Smooth muscle cell (in vitro differentiated cells): ENCODE measurements around the gene DPEP1. TPM values are rescaled to one million over a fixed set of nuclear protein-coding genes. Genes with fewer than 3 reads are reported as not detected.

Source experiments
- DNase-seq: peaks from one replicate; lab custom pipeline; 2025; ENCODE audit not compliant: unreplicated experiment; lab: John Stamatoyannopoulos, UW
- H2AFZ ChIP-seq: fragments of 200-600 bp; sonication (generic); 2 replicates; pipeline ENCODE4 v1.6.0; 2016; ENCODE audit warnings: antibody characterized with exemption, low read depth, mild to moderate bottlenecking
- H3F3A ChIP-seq: fragments of 200-600 bp; sonication (generic); 2 replicates; pipeline ENCODE4 v1.6.0; 2017; ENCODE audit warnings: antibody characterized with exemption, low read depth
- H3K27ac ChIP-seq: fragments of 200-600 bp; sonication (generic); 2 replicates; pipeline ENCODE4 v1.5.1; 2016; ENCODE audit warnings: low read depth, mild to moderate bottlenecking
- H3K27me3 ChIP-seq: fragments of 200-600 bp; sonication (generic); 2 replicates; pipeline ENCODE4 v1.6.1; 2016; ENCODE audit warnings: low read depth, mild to moderate bottlenecking
- H3K36me3 ChIP-seq: fragments of 200-600 bp; sonication (generic); 2 replicates; pipeline ENCODE4 v1.5.1; 2016; ENCODE audit warnings: low read depth
- H3K4me1 ChIP-seq: fragments of 200-600 bp; sonication (generic); 2 replicates; pipeline ENCODE4 v1.5.1; 2016; ENCODE audit warnings: low read depth
- H3K4me2 ChIP-seq: fragments of 200-600 bp; sonication (generic); 2 replicates; pipeline ENCODE4 v1.6.0; 2016; ENCODE audit warnings: mild to moderate bottlenecking
- H3K4me3 ChIP-seq: fragments of 200-600 bp; sonication (generic); 2 replicates; pipeline ENCODE4 v1.5.1; 2016; ENCODE audit warnings: mild to moderate bottlenecking
- H3K79me2 ChIP-seq: fragments of 200-600 bp; sonication (generic); 2 replicates; pipeline ENCODE4 v1.6.0; 2016; ENCODE audit warnings: low read depth, mild to moderate bottlenecking
- H3K9ac ChIP-seq: fragments of 200-600 bp; sonication (generic); 2 replicates; pipeline ENCODE4 v1.6.0; 2016; ENCODE audit warnings: low read depth
- H3K9me3 ChIP-seq: fragments of 200-600 bp; sonication (generic); replicated peaks from 2 replicates; pipeline ENCODE4 v1.5.1; 2016; ENCODE audit warnings: low read depth
- H4K20me1 ChIP-seq: fragments of 200-600 bp; sonication (generic); 2 replicates; pipeline ENCODE4 v1.6.0; 2016; ENCODE audit warnings: low read depth
- WGBS: methylation state at CpG from one replicate; pipeline ENCODE4 v1.1.7; 2016; ENCODE audit warnings: low lambda C conversion rate; 5-methylcytosine and 5-hydroxymethylcytosine counted together
- polyA plus RNA-seq: library from polyadenylated mRNA; unstranded; fragments of >200 nt; fragmentation: Nextera tagmentation; extraction: Ambion mirVana; gene quantifications from 2 replicates; pipeline ENCODE4 v1.2.1, GENCODE V29; 2016
- total RNA-seq: library from RNA; depleted of rRNA; stranded (reverse); fragments of >200 nt; gene quantifications from 2 replicates; pipeline ENCODE4 v1.2.3, GENCODE V29; 2014
- TF ChIP-seq, protein P1 (sequence below): fragments of 200-600 bp; sonication (generic); IDR thresholded peaks from 2 replicates; pipeline ENCODE4 v1.5.1; 2017; ENCODE audit warnings: borderline replicate concordance, mild to moderate bottlenecking, antibody characterized with exemption; ENCODE audit not compliant: insufficient read depth, poor library complexity, severe bottlenecking

The DPEP1 gene
- total and polyA plus RNA-seq, 2 experiments from 2014 or later, result not detected

DNA sequence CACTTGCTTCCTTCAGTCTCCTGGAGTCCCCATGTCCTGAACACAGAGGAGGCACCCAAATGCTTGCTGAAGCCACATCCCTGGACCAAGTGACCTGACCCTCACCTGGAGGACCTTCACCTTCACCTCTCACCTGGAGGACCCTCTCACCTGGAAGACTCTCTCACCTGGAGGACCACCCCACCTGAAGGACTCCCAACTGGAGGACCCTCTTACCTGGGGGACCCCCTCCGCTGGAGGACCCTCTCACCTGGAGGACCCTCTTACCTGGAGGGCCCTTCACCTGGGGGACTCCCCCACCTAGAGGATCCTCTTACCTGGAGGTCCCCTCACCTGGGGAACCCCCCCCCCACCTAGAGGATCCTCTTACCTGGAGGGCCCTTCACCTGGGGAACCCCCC lies 72.5 kb downstream of the DPEP1 start:
- 100% methylated on average over 1 of the region's 1 CpG for WGBS
- Histone ChIP-seq H4K20me1 (no peaks in the 10 kb centered on the region), H3K9ac (no peak overlapping the region), H3F3A (no peaks in the 10 kb centered on the region), H3K4me3 (no peak overlapping the region), H3K4me2 (no peak overlapping the region), H3K27ac (no peak overlapping the region), H3K9me3 (no peaks in the 10 kb centered on the region), H3K79me2 (peaks cover 19% of the 10 kb centered on the region), H3K36me3 (no peaks in the 10 kb centered on the region), H2AFZ (no peak overlapping the region), H3K4me1 (peaks cover 8% of the 10 kb centered on the region), H3K27me3 (no peaks in the 10 kb centered on the region)
- DNase-seq, result no peak
- TF ChIP-seq, protein P1, sequence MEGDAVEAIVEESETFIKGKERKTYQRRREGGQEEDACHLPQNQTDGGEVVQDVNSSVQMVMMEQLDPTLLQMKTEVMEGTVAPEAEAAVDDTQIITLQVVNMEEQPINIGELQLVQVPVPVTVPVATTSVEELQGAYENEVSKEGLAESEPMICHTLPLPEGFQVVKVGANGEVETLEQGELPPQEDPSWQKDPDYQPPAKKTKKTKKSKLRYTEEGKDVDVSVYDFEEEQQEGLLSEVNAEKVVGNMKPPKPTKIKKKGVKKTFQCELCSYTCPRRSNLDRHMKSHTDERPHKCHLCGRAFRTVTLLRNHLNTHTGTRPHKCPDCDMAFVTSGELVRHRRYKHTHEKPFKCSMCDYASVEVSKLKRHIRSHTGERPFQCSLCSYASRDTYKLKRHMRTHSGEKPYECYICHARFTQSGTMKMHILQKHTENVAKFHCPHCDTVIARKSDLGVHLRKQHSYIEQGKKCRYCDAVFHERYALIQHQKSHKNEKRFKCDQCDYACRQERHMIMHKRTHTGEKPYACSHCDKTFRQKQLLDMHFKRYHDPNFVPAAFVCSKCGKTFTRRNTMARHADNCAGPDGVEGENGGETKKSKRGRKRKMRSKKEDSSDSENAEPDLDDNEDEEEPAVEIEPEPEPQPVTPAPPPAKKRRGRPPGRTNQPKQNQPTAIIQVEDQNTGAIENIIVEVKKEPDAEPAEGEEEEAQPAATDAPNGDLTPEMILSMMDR, result no peak

DNA sequence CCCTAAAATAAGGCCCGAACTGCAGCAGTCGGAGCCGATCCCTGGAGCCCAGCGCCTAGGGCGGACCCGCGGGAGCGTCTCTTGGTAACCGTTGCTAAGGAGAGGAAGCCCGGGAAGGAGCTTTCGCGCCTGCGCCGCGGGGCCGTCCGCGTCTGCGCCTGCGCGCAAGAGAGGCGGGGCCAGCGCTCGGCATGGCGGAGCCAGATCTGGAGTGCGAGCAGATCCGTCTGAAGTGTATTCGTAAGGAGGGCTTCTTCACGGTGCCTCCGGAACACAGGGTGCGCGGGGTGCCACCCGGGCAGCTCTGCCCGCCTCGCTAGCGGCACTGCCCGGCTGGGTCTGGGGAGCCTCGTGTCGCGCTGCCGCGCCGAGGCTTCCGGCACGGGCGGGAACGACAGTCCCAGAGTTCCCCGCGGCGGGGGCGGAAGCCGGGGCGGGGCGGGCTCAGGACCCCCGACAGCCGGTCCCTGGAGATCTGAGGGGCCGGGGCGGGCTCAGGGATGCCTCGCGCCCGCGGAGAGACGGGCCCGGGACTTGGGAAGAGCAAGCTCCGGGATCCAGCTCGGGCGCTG lies 73.2 kb downstream of the DPEP1 start, which contains the start of gene CDK10:
TSS of gene CDK10 (plus strand) at position 170 of the 572 bp plus-strand sequence. CDS start at position 192, 22 bp downstream.
- Histone ChIP-seq H3K4me2 (peak within 1 kb of the TSS; percentile 98), H3K36me3 (no peaks in the 10 kb centered on the region), H2AFZ (peak within 1 kb of the TSS; percentile 96), H3K4me3 (peak within 1 kb of the TSS; percentile 92), H4K20me1 (no peaks in the 10 kb centered on the region), H3K27me3 (no peaks in the 10 kb centered on the region), H3K79me2 (peaks cover 19% of the 10 kb centered on the region), H3K9me3 (no peaks in the 10 kb centered on the region), H3F3A (no peaks in the 10 kb centered on the region), H3K9ac (peak within 1 kb of the TSS; percentile 71), H3K4me1 (peaks cover 8% of the 10 kb centered on the region), H3K27ac (peak within 1 kb of the TSS; percentile 78)
- peak; percentile 87 for DNase-seq
- WGBS, result 3% methylated on average over 59 of the region's 67 CpGs
- TF ChIP-seq, protein P1, result no peak

DNA sequence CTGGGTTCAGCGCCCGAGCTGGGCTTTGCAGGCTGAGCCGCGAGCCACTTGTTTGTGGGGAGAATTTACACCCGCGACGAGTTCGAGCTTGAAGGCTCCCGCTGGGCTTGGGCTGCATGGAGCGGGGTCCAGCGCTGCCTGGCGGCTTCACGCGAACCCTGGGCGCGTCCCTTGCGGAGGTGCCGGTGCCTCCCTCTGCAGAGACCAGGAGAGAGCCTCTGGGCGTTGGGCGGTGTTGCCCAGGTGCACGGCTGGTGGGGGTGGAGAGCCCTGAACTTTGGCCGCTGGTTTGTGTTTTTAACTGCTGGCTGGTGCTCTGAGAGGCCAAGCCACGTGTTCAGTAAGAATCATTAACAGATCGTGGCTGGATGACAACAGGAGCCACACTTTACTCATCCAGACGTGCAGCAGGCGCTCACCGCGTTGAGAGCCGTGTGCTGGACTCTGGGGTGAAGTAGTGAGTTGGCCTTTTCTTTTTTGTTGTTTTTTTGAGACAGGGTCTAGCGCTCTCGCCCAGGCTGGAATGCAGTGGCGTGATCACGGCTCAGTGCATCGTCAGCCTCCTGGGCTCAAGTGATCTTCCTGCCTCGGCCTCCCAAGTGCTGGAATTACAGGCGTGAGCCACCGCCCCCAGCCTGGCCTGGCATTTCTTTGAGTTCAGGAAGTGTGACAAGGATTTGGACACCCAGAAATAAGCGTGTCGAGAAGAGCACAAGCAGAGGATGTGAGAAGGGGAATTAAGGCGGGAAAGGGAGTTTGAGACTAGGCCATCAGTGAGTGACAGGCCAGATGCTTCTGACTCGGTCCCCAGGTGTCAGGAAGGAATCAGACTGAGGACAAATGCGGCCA lies 73.9 kb downstream of the DPEP1 start:
- Histone ChIP-seq H3K9ac (peak overlapping the region; percentile 71), H3K4me3 (peak overlapping the region; percentile 92), H3K4me1 (peaks cover 8% of the 10 kb centered on the region), H3K9me3 (no peaks in the 10 kb centered on the region), H3K27ac (peak overlapping the region; percentile 78), H3K36me3 (no peaks in the 10 kb centered on the region), H3K4me2 (peak overlapping the region; percentile 98), H3F3A (no peaks in the 10 kb centered on the region), H3K27me3 (no peaks in the 10 kb centered on the region), H3K79me2 (peaks cover 19% of the 10 kb centered on the region), H2AFZ (no peak overlapping the region), H4K20me1 (no peaks in the 10 kb centered on the region)
- 22% methylated on average over 42 of the region's 42 CpGs for WGBS
- DNase-seq, result peak; percentile 59
- TF ChIP-seq, protein P1, result no peak

Other genes with a start within 250 kb of the DPEP1 start
- 31.5 and 43.2 TPM in 2 replicates for gene ANKRD11, start 123.1 kb upstream of the DPEP1 start, total RNA-seq
- gene ANKRD11, start 123.1 kb upstream of the DPEP1 start, polyA plus RNA-seq, result 105 and 118 TPM in 2 replicates
- gene SPG7, start 105.2 kb upstream of the DPEP1 start, total RNA-seq, result 49.3 and 94.6 TPM in 2 replicates
- gene SPG7, start 105.2 kb upstream of the DPEP1 start, polyA plus RNA-seq, result 61.4 and 75.4 TPM in 2 replicates
- 3,317 and 3,917 TPM in 2 replicates for gene RPL13, start 53.0 kb upstream of the DPEP1 start, total RNA-seq
- 1,063 and 1,144 TPM in 2 replicates for gene RPL13, start 53.0 kb upstream of the DPEP1 start, polyA plus RNA-seq
- 0.58 TPM in 1 of 2 replicates, not detected in the other for gene CPNE7, start 37.9 kb upstream of the DPEP1 start, total RNA-seq
- 0.14 and 0.43 TPM in 2 replicates for gene CPNE7, start 37.9 kb upstream of the DPEP1 start, polyA plus RNA-seq
- gene CHMP1A, start 44.1 kb downstream of the DPEP1 start, total RNA-seq, result 40.0 and 40.2 TPM in 2 replicates
- gene CHMP1A, start 44.1 kb downstream of the DPEP1 start, polyA plus RNA-seq, result 68.4 and 79.4 TPM in 2 replicates
- gene SPATA33, start 44.2 kb downstream of the DPEP1 start, total RNA-seq, result 4.0 TPM in 2 replicates
- 8.1 and 10.4 TPM in 2 replicates for gene SPATA33, start 44.2 kb downstream of the DPEP1 start, polyA plus RNA-seq
- gene CDK10, start 73.0 kb downstream of the DPEP1 start, total RNA-seq, result 22.2 and 24.4 TPM in 2 replicates
- gene CDK10, start 73.0 kb downstream of the DPEP1 start, polyA plus RNA-seq, result 77.0 and 84.9 TPM in 2 replicates
- gene SPATA2L, start 88.1 kb downstream of the DPEP1 start, total RNA-seq, result 7.8 and 10.2 TPM in 2 replicates
- 14.1 and 16.5 TPM in 2 replicates for gene SPATA2L, start 88.1 kb downstream of the DPEP1 start, polyA plus RNA-seq
- 6.7 and 10.6 TPM in 2 replicates for gene VPS9D1, start 107.3 kb downstream of the DPEP1 start, total RNA-seq
- gene VPS9D1, start 107.3 kb downstream of the DPEP1 start, polyA plus RNA-seq, result 13.0 and 15.7 TPM in 2 replicates
- 5.3 and 8.0 TPM in 2 replicates for gene ZNF276, start 107.9 kb downstream of the DPEP1 start, total RNA-seq
- gene ZNF276, start 107.9 kb downstream of the DPEP1 start, polyA plus RNA-seq, result 11.0 and 11.7 TPM in 2 replicates
- gene FANCA, start 203.0 kb downstream of the DPEP1 start, total RNA-seq, result 6.0 and 17.7 TPM in 2 replicates
- 13.1 and 16.7 TPM in 2 replicates for gene FANCA, start 203.0 kb downstream of the DPEP1 start, polyA plus RNA-seq
- 1.1 and 1.4 TPM in 2 replicates for gene SPIRE2, start 214.8 kb downstream of the DPEP1 start, total RNA-seq
- 1.1 and 2.2 TPM in 2 replicates for gene SPIRE2, start 214.8 kb downstream of the DPEP1 start, polyA plus RNA-seq